BJ (cell line): ENCODE data around the gene SCYGR4. TPM values are rescaled to one million over a fixed set of nuclear protein-coding genes. Genes with fewer than 3 reads are reported as not detected.

Experiments
- CTCF ChIA-PET: fragments of 350-600 bp; formaldehyde crosslinking; extraction: SDS; loops from one replicate; lab custom pipeline; 2021; ENCODE audit warnings: antibody characterized with exemption, inconsistent platforms; lab: Yijun Ruan, JAX
- POLR2A ChIA-PET: fragments of 300-600 bp; sonication (Branson Sonifier 250); formaldehyde crosslinking; extraction: SDS; loops from one replicate; lab custom pipeline; 2021; ENCODE audit warnings: antibody characterized with exemption; lab: Charles Lee
- DNase-seq: peaks from one replicate; pipeline ENCODE4 v3.0.0-alpha.2; 2011; ENCODE audit warnings: low read depth
- H3K27me3 ChIP-seq: 2 replicates; pipeline ENCODE4 v1.6.0; 2011; ENCODE audit warnings: low read length; ENCODE audit not compliant: control insufficient read depth, insufficient read depth
- H3K36me3 ChIP-seq: 2 replicates; pipeline ENCODE4 v1.5.1; 2011; ENCODE audit warnings: low read length; ENCODE audit not compliant: control insufficient read depth, insufficient read depth
- H3K4me3 ChIP-seq: 2 replicates; pipeline ENCODE4 v1.5.1; 2011; ENCODE audit warnings: low read depth, mild to moderate bottlenecking, control low read depth, low read length
- CTCF ChIP-seq: IDR thresholded peaks from 2 replicates; pipeline ENCODE4 v1.5.1; 2011; ENCODE audit warnings: low read depth, mild to moderate bottlenecking, control low read depth, inconsistent platforms, low read length, moderate library complexity; ENCODE audit not compliant: insufficient read depth
- polyA minus RNA-seq: library from RNA; depleted of rRNA, polyadenylated mRNA; stranded (reverse); fragments of >200 nt; gene quantifications from 2 replicates; pipeline ENCODE4 v1.2.3, GENCODE V29; 2011; rRNA and poly(A)+ RNA removed
- polyA plus RNA-seq: library from polyadenylated mRNA; depleted of rRNA; stranded (reverse); fragments of >200 nt; gene quantifications from 2 replicates; pipeline ENCODE4 v1.2.3, GENCODE V29; 2011; rRNA removed

Gene SCYGR4
- not detected in 2 replicates for polyA plus RNA-seq
- not detected in 2 replicates for polyA minus RNA-seq

- no peak for DNase-seq
- Histone ChIP-seq H3K27me3 (no peaks in the 10 kb centered on the region), H3K36me3 (no peaks in the 10 kb centered on the region), H3K4me3 (no peak within 1 kb of the TSS)
- ChIA-PET CTCF (no interaction called here), POLR2A (no interaction called here)
- no peak for TF ChIP-seq CTCF
Measured at GRCh38 chr2:227617316-227618230, at the start of gene SCYGR4. TSS of gene SCYGR4 (plus strand) at chr2:227617498. CDS start at chr2:227617498, 0 bp downstream.

GRCh38 chr2:227568852-227569169 is 48.5 kb upstream of the SCYGR4 start:
- CTCF ChIA-PET, result interaction anchor here (1.0 kb wide), 1 partner anchor 89 kb away, joined by 3 read pairs; no protein-coding TSS in a partner anchor
- DNase-seq, result no peak
- Histone ChIP-seq H3K4me3 (no peak overlapping the region), H3K27me3 (no peaks in the 10 kb centered on the region), H3K36me3 (no peaks in the 10 kb centered on the region)
- POLR2A ChIA-PET, result no interaction called here
- TF ChIP-seq CTCF, result no peak

GRCh38 chr2:227570615-227571014 is 46.7 kb upstream of the SCYGR4 start:
- ChIA-PET POLR2A (interaction anchor here (0.7 kb wide), 1 partner anchor 8 kb away, joined by 4 read pairs; no protein-coding TSS in a partner anchor), CTCF (no interaction called here)
- no peak overlapping the region for H3K4me3 ChIP-seq
- no peaks in the 10 kb centered on the region for H3K36me3 ChIP-seq
- no peak for DNase-seq
- no peaks in the 10 kb centered on the region for H3K27me3 ChIP-seq
- no peak for TF ChIP-seq CTCF

GRCh38 chr2:227576110-227576509 is 41.2 kb upstream of the SCYGR4 start:
- ChIA-PET POLR2A (no interaction called here), CTCF (no interaction called here)
- no peak for TF ChIP-seq CTCF
- H3K4me3 ChIP-seq, result no peak overlapping the region
- H3K27me3 ChIP-seq, result no peaks in the 10 kb centered on the region
- H3K36me3 ChIP-seq, result no peaks in the 10 kb centered on the region
- no peak for DNase-seq

- Histone ChIP-seq H3K4me3 (no peak overlapping the region), H3K27me3 (no peaks in the 10 kb centered on the region), H3K36me3 (no peaks in the 10 kb centered on the region)
- DNase-seq, result no peak
- ChIA-PET POLR2A (no interaction called here), CTCF (no interaction called here)
- TF ChIP-seq CTCF, result no peak
Measured at GRCh38 chr2:227576812-227577211, 40.5 kb upstream of the SCYGR4 start.
